ENCODE data around the gene ZNF407.

The ZNF407 gene

GRCh38 chr18:74679679-74680076 lies 82.0 kb downstream of the ZNF407 start:
- no peak overlapping the region for H3K4me3 ChIP-seq (ENCODE audit: low read depth, low read length)
- DNase-seq (ENCODE audit: low read depth): no peak
- no peak for TF ChIP-seq CTCF (IDR thresholded peaks at IDR 0.05; ENCODE audit: low read depth, low read length, missing control alignments)

- H3K4me3 ChIP-seq (ENCODE audit: low read depth, low read length): no peak overlapping the region
- DNase-seq (ENCODE audit: low read depth): no peak
- no peak for TF ChIP-seq CTCF (IDR thresholded peaks at IDR 0.05; ENCODE audit: low read depth, low read length, missing control alignments)
These were observed 84.7 kb downstream of the ZNF407 start for GRCh38 chr18:74682141-74682990.

GRCh38 chr18:74682991-74683297 lies 85.3 kb downstream of the ZNF407 start:
- no peak overlapping the region for H3K4me3 ChIP-seq (ENCODE audit: low read depth, low read length)
- no peak for DNase-seq (ENCODE audit: low read depth)
- no peak for TF ChIP-seq CTCF (IDR thresholded peaks at IDR 0.05; ENCODE audit: low read depth, low read length, missing control alignments)

- no peak for DNase-seq (ENCODE audit: low read depth)
- H3K4me3 ChIP-seq (ENCODE audit: low read depth, low read length): no peak overlapping the region
- TF ChIP-seq CTCF (IDR thresholded peaks at IDR 0.05; ENCODE audit: low read depth, low read length, missing control alignments): no peak
These were observed 85.9 kb downstream of the ZNF407 start for GRCh38 chr18:74683573-74683972.

GRCh38 chr18:74689251-74689650 lies 91.6 kb downstream of the ZNF407 start:
- H3K4me3 ChIP-seq (ENCODE audit: low read depth, low read length): no peak overlapping the region
- no peak for TF ChIP-seq CTCF (IDR thresholded peaks at IDR 0.05; ENCODE audit: low read depth, low read length, missing control alignments)
- DNase-seq (ENCODE audit: low read depth): no peak

GRCh38 chr18:74692367-74693013 lies 94.8 kb downstream of the ZNF407 start:
- DNase-seq (ENCODE audit: low read depth): no peak
- TF ChIP-seq CTCF (IDR thresholded peaks at IDR 0.05; ENCODE audit: low read depth, low read length, missing control alignments): no peak
- H3K4me3 ChIP-seq (ENCODE audit: low read depth, low read length): no peak overlapping the region
